ENCODE data around the gene CFAP100.

CFAP100 gene

DNA sequence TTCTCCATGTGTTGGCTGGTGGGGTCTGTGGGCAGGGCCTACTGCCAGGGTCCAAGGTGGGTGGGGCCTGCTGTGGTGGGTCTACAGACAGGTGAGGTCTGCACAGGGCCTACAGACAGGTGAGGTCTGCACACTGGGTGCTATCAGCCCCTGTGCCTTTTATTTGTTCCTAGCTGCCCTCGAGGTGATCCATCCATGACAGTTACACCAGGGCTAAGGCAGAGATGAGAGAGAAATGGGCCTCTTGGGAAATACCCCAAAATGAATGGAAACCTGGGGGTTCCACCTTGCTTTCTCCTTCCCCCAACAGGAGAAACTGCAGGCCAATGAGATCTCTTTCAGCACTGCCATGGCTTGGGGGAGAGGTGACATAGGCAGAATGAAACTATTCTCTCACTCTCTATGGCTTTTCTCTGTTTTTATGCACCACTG, 36.4 kb downstream of the CFAP100 start:
- TF ChIP-seq, protein P1, sequence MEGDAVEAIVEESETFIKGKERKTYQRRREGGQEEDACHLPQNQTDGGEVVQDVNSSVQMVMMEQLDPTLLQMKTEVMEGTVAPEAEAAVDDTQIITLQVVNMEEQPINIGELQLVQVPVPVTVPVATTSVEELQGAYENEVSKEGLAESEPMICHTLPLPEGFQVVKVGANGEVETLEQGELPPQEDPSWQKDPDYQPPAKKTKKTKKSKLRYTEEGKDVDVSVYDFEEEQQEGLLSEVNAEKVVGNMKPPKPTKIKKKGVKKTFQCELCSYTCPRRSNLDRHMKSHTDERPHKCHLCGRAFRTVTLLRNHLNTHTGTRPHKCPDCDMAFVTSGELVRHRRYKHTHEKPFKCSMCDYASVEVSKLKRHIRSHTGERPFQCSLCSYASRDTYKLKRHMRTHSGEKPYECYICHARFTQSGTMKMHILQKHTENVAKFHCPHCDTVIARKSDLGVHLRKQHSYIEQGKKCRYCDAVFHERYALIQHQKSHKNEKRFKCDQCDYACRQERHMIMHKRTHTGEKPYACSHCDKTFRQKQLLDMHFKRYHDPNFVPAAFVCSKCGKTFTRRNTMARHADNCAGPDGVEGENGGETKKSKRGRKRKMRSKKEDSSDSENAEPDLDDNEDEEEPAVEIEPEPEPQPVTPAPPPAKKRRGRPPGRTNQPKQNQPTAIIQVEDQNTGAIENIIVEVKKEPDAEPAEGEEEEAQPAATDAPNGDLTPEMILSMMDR (IDR thresholded peaks at IDR 0.05), result no peak

DNA sequence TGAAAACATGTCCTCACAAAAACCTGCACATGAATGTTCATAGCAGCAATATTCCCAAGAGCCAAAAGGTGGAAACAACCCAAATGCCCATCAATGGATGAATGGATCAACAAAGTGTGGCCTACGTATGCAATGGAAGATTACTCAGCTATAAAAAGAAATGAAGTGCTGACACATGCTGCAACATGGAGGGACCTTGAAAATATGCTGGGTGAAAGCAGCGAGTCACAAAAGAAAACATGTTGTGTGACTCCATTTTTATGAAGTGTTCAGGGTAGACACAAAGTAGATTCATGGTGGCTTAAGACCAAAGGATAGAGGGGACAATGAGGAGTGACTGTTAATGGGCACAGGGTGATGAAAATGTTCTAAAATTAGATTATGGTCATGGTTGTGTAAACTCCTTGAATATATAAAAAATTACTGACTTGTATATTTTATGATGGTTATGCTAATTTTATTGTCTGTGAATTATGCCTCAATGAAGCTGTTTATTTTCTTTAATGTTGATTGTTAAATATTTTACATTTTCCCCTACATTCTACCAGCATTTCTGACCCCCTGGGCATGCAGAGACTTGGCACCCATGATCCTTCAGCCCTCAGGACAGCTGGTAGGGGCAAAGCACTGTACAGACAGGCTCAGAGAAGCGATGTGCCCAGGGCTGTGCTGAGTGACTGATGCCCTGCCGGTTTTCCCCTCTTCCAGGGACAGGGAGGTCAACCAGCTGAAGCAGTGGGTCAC, 37.8 kb downstream of the CFAP100 start:
- TF ChIP-seq, protein P1 (IDR thresholded peaks at IDR 0.05), result no peak

DNA sequence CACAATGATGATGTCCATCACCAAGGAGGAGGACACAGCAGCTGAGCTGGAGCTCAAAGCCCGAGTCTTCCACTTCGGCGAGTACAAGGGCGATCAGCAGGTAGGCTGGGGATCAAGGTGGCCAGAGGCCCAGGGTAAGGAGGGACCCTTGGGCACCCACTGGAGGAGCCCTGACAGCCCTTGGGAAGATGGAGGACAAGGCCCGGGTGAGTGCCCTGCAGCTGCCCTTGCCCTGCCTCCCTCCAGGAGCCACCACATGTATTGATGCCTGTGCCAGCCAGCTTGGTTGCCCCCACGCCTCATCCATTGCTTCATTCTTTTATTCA, 38.4 kb downstream of the CFAP100 start:
- TF ChIP-seq, protein P1 (IDR thresholded peaks at IDR 0.05), result no peak

DNA sequence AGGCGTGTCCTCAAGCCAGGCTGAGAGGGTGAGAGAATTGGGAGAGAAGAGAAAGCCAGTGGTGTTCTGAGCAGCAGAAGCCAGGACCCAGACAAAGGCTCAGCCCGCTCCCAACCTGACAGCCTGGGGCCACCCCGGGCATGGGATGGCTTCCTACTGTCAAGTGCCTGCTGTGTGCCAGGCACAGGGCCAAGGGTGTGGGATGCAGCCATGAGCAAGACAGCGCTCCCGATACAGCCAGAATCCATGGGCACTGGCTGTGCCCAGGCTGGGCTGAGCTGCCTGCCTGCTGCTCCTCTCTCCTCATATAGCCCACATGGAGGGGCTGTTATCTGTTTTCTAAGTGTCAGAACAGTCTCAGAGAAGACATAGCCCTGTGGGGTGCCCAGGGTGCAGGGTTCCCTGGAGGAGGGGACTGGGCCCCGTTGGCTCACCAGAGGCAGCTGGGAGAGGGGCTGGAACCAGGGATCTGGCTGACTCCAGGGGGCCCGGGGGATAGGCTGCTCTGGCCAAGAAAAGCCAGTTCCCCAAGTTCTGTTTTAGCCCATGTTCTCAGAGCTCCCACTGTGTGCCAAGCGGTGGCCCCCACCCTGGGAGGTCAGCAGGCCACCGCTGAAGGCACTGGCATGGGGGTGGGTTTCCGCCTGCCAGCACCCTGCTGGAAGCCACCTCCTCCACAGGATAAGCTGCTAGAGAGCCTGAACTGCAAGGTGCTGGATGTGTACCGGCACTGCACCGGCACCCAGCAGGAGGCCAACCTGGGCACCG, 39.0 kb downstream of the CFAP100 start:
- TF ChIP-seq, protein P1 (IDR thresholded peaks at IDR 0.05), result no peak

DNA sequence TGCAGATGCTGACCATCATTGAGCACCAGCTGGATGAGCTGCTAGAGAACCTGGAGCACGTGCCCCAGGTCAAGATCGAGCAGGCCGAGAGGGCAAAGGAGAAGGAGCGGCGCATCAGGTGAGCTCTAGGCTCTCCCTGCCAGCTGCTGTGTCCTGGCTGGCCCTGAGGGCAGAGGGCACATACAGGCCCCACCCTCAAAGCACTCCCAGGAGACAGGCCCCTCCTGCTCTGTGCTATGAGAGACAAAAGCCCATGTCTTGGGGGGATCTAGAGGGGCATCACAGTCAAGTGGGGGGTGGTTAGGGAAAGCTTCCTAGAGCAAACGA, 39.5 kb downstream of the CFAP100 start:
- TF ChIP-seq, protein P1 (IDR thresholded peaks at IDR 0.05), result no peak

DNA sequence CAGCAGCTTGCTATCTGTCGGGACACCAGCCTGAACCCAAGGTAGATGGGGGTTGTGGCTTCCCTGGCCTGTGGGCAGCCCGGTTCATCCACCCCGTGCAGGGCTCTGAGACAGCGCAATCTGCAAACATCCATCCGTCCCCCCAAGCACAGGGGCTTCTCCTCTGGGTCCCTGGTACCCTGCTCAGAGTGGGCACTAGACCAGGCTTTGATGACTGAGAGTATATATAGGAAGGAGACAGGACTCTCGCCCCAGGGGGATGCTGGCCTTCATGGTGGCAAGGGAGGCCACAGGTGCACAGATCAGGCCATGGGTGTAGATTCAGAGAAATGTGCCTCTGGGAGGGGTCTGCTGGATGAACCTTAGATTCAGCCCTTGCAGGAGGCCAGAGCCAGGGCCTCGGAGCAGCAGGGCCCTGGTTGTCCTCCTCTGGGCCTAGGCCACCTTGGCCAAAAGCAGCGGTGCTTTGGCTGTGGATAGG, 40.3 kb downstream of the CFAP100 start:
- TF ChIP-seq, protein P1 (IDR thresholded peaks at IDR 0.05), result no peak

DNA sequence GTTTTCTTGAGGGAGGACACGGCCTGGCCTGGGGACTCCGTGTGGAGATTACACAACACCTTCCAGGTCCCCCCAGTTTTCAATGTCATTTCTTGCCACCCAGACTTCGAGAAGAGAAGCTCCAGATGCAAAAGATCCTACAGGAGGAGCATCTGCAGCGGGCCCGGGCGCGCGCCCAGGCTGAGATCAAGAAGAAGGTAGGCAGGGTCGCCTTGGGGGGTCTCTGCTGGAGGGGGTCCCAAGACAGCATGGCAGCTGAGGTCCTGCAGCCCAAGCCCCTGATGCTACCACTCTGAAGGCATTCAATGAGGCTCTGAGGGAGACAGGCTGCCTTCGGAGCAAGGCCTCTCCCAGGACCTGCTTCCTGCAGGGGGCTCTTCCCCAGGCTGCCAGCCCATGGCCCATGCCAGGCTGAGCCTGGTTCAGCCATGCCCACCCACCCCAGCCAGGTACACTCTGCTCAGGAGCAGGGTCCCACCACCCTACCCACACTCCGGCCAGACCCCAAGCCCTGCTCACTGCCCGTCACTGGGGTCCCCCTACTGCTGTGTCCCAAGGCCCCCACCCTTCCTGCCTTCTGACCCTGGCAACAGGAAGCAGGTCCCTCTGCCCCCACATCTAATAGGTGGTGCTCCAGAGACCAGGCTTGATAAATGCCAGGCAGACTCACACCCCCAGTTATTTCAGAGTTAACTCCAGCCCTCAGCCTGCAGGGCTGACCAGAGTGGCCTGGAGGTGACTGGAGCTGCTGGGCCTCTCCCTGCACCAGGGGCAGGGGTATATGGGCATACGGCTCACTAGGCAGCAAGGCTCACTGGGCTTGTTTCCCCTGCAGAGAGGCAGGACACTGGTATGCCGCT, 41.0 kb downstream of the CFAP100 start:
- TF ChIP-seq, protein P1 (IDR thresholded peaks at IDR 0.05), result no peak

Measured in LNCAP (cell line).